DMS53 treated with DMSO at 0.1 percent for 48 hours (cell line): ENCODE data around the gene MIEN1.
A peak's percentile ranks its signal among the peaks of the same experiment; 100 is the strongest.
"Not testable (repeated sequence)": the region's sequence is repeated elsewhere in the genome, so short reads cannot be mapped to it uniquely, and the experiment has no call there.

ENCODE experiments used
- DNase-seq: peaks from one replicate; lab custom pipeline; 2025; ENCODE audit not compliant: unreplicated experiment; lab: John Stamatoyannopoulos, UW

The MIEN1 gene

GRCh38 chr17:39756380-39757079 lies 26.2 kb upstream of the MIEN1 start:
- no peak for DNase-seq

GRCh38 chr17:39755554-39756379 lies 25.4 kb upstream of the MIEN1 start:
- no peak for DNase-seq

- no peak for DNase-seq
Measured at GRCh38 chr17:39754958-39755553, 24.7 kb upstream of the MIEN1 start.

GRCh38 chr17:39754161-39754957 lies 24.0 kb upstream of the MIEN1 start:
- DNase-seq = peak; percentile 74

GRCh38 chr17:39753514-39754160 lies 23.3 kb upstream of the MIEN1 start:
- no peak for DNase-seq

GRCh38 chr17:39752241-39752881 lies 22.0 kb upstream of the MIEN1 start:
- DNase-seq = no peak

- no peak for DNase-seq
Measured at GRCh38 chr17:39751637-39752036, 21.3 kb upstream of the MIEN1 start.

GRCh38 chr17:39751016-39751543 lies 20.7 kb upstream of the MIEN1 start:
- no peak for DNase-seq

- no peak for DNase-seq
Measured at GRCh38 chr17:39750131-39751015, 20.0 kb upstream of the MIEN1 start.

GRCh38 chr17:39748444-39749034 lies 18.2 kb upstream of the MIEN1 start:
- DNase-seq = not testable (repeated sequence)

GRCh38 chr17:39747745-39748144 lies 17.4 kb upstream of the MIEN1 start:
- DNase-seq = no peak

- DNase-seq = no peak
Measured at GRCh38 chr17:39746145-39746461, 15.8 kb upstream of the MIEN1 start.

- DNase-seq = no peak
Measured at GRCh38 chr17:39745335-39746144, 15.2 kb upstream of the MIEN1 start.

- DNase-seq = no peak
Measured at GRCh38 chr17:39744836-39745215, 14.5 kb upstream of the MIEN1 start.

- DNase-seq = no peak
Measured at GRCh38 chr17:39744075-39744835, 13.9 kb upstream of the MIEN1 start.

GRCh38 chr17:39742856-39743436 lies 12.6 kb upstream of the MIEN1 start:
- DNase-seq = no peak
